Mesenchymal stem cell (in vitro differentiated cells and primary cell): ENCODE measurements around the gene CERKL.

ENCODE experiments used
- DNase-seq: peaks from one replicate; pipeline ENCODE4 v3.0.0-alpha.2; 2013
- H2AFZ ChIP-seq: one replicate; pipeline ENCODE4 v1.6.1; 2013; ENCODE audit warnings: low read depth, mild to moderate bottlenecking, control low read depth, inconsistent platforms, low read length, moderate library complexity
- H2AK5ac ChIP-seq: 2 replicates; pipeline ENCODE4 v1.6.1; 2013; ENCODE audit warnings: low read length, moderate library complexity, mild to moderate bottlenecking, inconsistent platforms; ENCODE audit not compliant: severe bottlenecking
- H2BK120ac ChIP-seq: one replicate; pipeline ENCODE4 v1.6.1; 2013; ENCODE audit warnings: low read depth, mild to moderate bottlenecking, inconsistent platforms, low read length, moderate library complexity
- H2BK12ac ChIP-seq, 2 experiments: one replicate each; pipeline ENCODE4 v1.6.1; 2013; ENCODE audit warnings: inconsistent platforms in 2 of 2, low read length in 2 of 2, mild to moderate bottlenecking in 2 of 2, moderate library complexity in 2 of 2, control low read depth in 1 of 2
- H2BK15ac ChIP-seq: one replicate; pipeline ENCODE4 v1.6.1; 2013; ENCODE audit warnings: mild to moderate bottlenecking, low read depth, inconsistent platforms; ENCODE audit not compliant: poor library complexity, severe bottlenecking
- H2BK5ac ChIP-seq: 2 replicates; pipeline ENCODE4 v1.6.1; 2013; ENCODE audit warnings: low read depth, mild to moderate bottlenecking, low read length, control low read depth, inconsistent platforms; ENCODE audit not compliant: poor library complexity, severe bottlenecking
- H3K14ac ChIP-seq, 2 experiments: one replicate each; pipeline ENCODE4 v1.6.1; 2013; ENCODE audit warnings: inconsistent platforms in 2 of 2, low read length in 2 of 2, control low read depth in 1 of 2, mild to moderate bottlenecking in 1 of 2, moderate library complexity in 1 of 2
- H3K18ac ChIP-seq, 2 experiments: one replicate each; pipeline ENCODE4 v1.6.1; 2013; ENCODE audit warnings: inconsistent platforms in 2 of 2, low read length in 2 of 2, control low read depth in 1 of 2, low read depth in 1 of 2, mild to moderate bottlenecking in 1 of 2
- H3K23ac ChIP-seq, 2 experiments: one replicate each; pipeline ENCODE4 v1.6.1; 2013; ENCODE audit warnings: inconsistent platforms in 2 of 2, low read length in 2 of 2, mild to moderate bottlenecking in 2 of 2, moderate library complexity in 2 of 2, control low read depth in 1 of 2
- H3K27ac ChIP-seq: 2 replicates; pipeline ENCODE4 v1.5.1; 2013; ENCODE audit warnings: mild to moderate bottlenecking, moderate library complexity, low read length, control low read depth, inconsistent platforms; ENCODE audit not compliant: poor library complexity, severe bottlenecking
- H3K27me3 ChIP-seq, 2 experiments: 2 replicates each; pipeline versions ENCODE4 v1.6.1 to v1.7.0; 2013; ENCODE audit warnings: low read length in 2 of 2, mild to moderate bottlenecking in 2 of 2, moderate library complexity in 2 of 2, control low read depth in 1 of 2, inconsistent platforms in 1 of 2; ENCODE audit not compliant: control insufficient read depth in 1 of 2, insufficient read depth in 1 of 2
- H3K36me3 ChIP-seq, 2 experiments: 2 replicates each; pipeline versions ENCODE4 v1.6.1 to v1.7.0; 2013; ENCODE audit warnings: low read length in 2 of 2, control low read depth in 1 of 2, inconsistent platforms in 1 of 2, low read depth in 1 of 2, mild to moderate bottlenecking in 1 of 2; ENCODE audit not compliant: insufficient read depth in 2 of 2, control insufficient read depth in 1 of 2
- H3K4ac ChIP-seq, 2 experiments: one replicate each; pipeline ENCODE4 v1.6.1; 2013; ENCODE audit warnings: inconsistent platforms in 2 of 2, low read length in 2 of 2, mild to moderate bottlenecking in 2 of 2, moderate library complexity in 2 of 2, control low read depth in 1 of 2, low read depth in 1 of 2
- H3K4me1 ChIP-seq: 2 replicates; pipeline ENCODE4 v1.6.1; 2013; ENCODE audit warnings: low read depth, low read length, control low read depth; ENCODE audit not compliant: control insufficient read depth, insufficient read depth
- H3K4me2 ChIP-seq: 2 replicates; pipeline ENCODE4 v1.6.1; 2013; ENCODE audit warnings: low read length, mild to moderate bottlenecking, inconsistent platforms; ENCODE audit not compliant: poor library complexity, severe bottlenecking
- H3K4me3 ChIP-seq, 2 experiments: 2 replicates each; pipeline versions ENCODE4 v1.5.1 to v1.7.0; 2013; ENCODE audit warnings: low read length in 2 of 2, mild to moderate bottlenecking in 2 of 2, control low read depth in 1 of 2, low read depth in 1 of 2; ENCODE audit not compliant: insufficient read depth in 1 of 2
- H3K79me1 ChIP-seq: replicated peaks from 2 replicates; pipeline ENCODE4 v1.6.1; 2013; ENCODE audit warnings: mild to moderate bottlenecking, control low read depth, low read length, inconsistent platforms; ENCODE audit not compliant: poor library complexity, severe bottlenecking
- H3K9ac ChIP-seq: 2 replicates; pipeline ENCODE4 v1.7.0; 2013; ENCODE audit warnings: mild to moderate bottlenecking, low read length, moderate library complexity
- H3K9me3 ChIP-seq: 2 replicates; pipeline ENCODE4 v1.7.0; 2013; ENCODE audit warnings: mild to moderate bottlenecking, low read length; ENCODE audit not compliant: control insufficient read depth
- H4K8ac ChIP-seq: one replicate; pipeline ENCODE4 v1.6.1; 2013; ENCODE audit warnings: inconsistent platforms, mild to moderate bottlenecking, low read length, moderate library complexity
- H4K91ac ChIP-seq: one replicate; pipeline ENCODE4 v1.6.1; 2013; ENCODE audit warnings: mild to moderate bottlenecking, low read length, inconsistent platforms
- WGBS: methylation state at CpG from one replicate; pipeline ENCODE4 v1.1.7; 2013; ENCODE audit warnings: mixed read lengths; 5-methylcytosine and 5-hydroxymethylcytosine counted together

Gene CERKL

GRCh38 chr2:181500201-181500600 lies 156.7 kb downstream of the CERKL start:
- H3K36me3 ChIP-seq = peaks cover 0 to 45% of the 10 kb centered on the region in 2 experiments
- H4K8ac ChIP-seq = no peak overlapping the region
- no peak for DNase-seq
- no peak overlapping the region for H3K23ac ChIP-seq
- no peak overlapping the region for H2BK120ac ChIP-seq
- H3K14ac ChIP-seq = no peak overlapping the region
- no peak overlapping the region for H3K4ac ChIP-seq
- H3K27me3 ChIP-seq = no peaks in the 10 kb centered on the region
- no peak overlapping the region for H2BK12ac ChIP-seq
- H2AFZ ChIP-seq = no peak overlapping the region
- no peak overlapping the region for H3K9ac ChIP-seq
- H2AK5ac ChIP-seq = no peak overlapping the region
- no peak overlapping the region for H4K91ac ChIP-seq
- H3K4me1 ChIP-seq = no peaks in the 10 kb centered on the region
- H3K4me2 ChIP-seq = no peak overlapping the region
- H2BK5ac ChIP-seq = no peak overlapping the region
- no peak overlapping the region for H2BK15ac ChIP-seq
- H3K79me1 ChIP-seq = no peaks in the 10 kb centered on the region
- no peak overlapping the region for H3K4me3 ChIP-seq
- no peaks in the 10 kb centered on the region for H3K9me3 ChIP-seq
- no peak overlapping the region for H3K27ac ChIP-seq
- 100% methylated on average over 1 of the region's 4 CpGs for WGBS
- H3K18ac ChIP-seq = no peak overlapping the region

- Histone ChIP-seq H4K8ac (no peak overlapping the region), H3K4me1 (no peaks in the 10 kb centered on the region), H4K91ac (no peak overlapping the region), H2AFZ (no peak overlapping the region), H3K18ac (no peak overlapping the region), H2BK15ac (no peak overlapping the region), H3K23ac (no peak overlapping the region), H3K4me2 (no peak overlapping the region), H3K27me3 (no peaks in the 10 kb centered on the region), H3K9me3 (no peaks in the 10 kb centered on the region), H2BK12ac (no peak overlapping the region), H2AK5ac (no peak overlapping the region), H3K4ac (no peak overlapping the region), H3K27ac (no peak overlapping the region), H3K36me3 (peaks cover 0 to 41% of the 10 kb centered on the region in 2 experiments), H3K79me1 (no peaks in the 10 kb centered on the region), H3K14ac (no peak overlapping the region), H3K4me3 (no peak overlapping the region), H3K9ac (no peak overlapping the region), H2BK5ac (no peak overlapping the region), H2BK120ac (no peak overlapping the region)
- no peak for DNase-seq
- WGBS = 88% methylated on average over 3 of the region's 4 CpGs
These were observed 157.7 kb downstream of the CERKL start for GRCh38 chr2:181499231-181499630.
